Measurements from ENCODE around the gene KMT2C. TPM values are rescaled to one million over a fixed set of nuclear protein-coding genes. Genes with fewer than 3 reads are reported as not detected.

Gene KMT2C
- total RNA-seq, 1 donor from 2014 or later: 99.0 TPM

DNA sequence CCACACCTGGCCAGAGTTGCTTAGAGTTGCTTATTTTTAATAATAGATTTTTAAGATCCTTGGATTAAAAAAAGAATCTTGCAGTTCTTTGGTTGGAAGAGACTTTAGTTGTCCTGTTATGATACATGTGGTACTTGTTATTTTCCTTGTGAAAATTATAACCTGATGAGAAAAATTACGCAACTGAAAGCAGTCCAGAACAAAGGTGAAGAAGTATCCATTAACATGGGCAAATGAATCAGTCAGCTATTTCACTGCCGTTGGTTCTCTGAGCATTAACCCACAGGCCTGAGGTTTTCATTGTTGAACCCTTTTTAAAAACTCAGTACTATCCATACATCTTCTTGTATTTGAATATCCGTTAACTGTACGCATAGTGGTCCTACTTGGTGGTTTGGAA, 342.1 kb downstream of the KMT2C start:
- H3K27ac ChIP-seq: no peak overlapping the region
- no peak for DNase-seq
- H3K4me1 ChIP-seq: no peaks in the 10 kb centered on the region
- intact Hi-C loops (cut with DNase I): no loop called here
- H3K9me3 ChIP-seq: peaks cover 5% of the 10 kb centered on the region
- ATAC-seq: no peak
- TF ChIP-seq CTCF (IDR thresholded peaks at IDR 0.05): no peak
- H3K36me3 ChIP-seq: peaks cover 6% of the 10 kb centered on the region
- H3K4me3 ChIP-seq: no peak overlapping the region
- no peaks in the 10 kb centered on the region for H3K27me3 ChIP-seq

DNA sequence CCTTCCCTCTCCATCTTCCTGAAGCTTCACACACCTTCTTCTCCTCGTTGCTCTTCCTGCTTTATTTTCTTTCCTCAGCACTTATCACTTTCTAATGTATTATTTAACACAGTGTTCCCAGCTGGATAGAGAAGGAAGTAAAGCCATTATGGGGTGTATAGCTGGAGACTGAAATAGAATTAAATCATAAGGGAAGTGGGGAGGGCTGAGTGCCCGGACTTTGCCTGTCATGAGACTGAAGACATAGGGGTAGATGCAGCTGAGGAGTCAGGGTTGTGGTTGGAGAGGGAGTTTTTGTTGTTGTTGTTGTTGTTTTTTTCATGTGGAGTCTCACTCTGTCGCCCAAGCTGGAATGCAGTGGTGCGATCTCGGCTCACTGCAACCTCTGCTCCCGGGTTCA, 345.1 kb downstream of the KMT2C start:
- H3K9me3 ChIP-seq: peaks cover 5% of the 10 kb centered on the region
- ATAC-seq (no peak), DNase-seq (no peak)
- intact Hi-C loops (cut with DNase I): no loop called here
- H3K36me3 ChIP-seq: peaks cover 6% of the 10 kb centered on the region
- H3K4me1 ChIP-seq: no peaks in the 10 kb centered on the region
- H3K4me3 ChIP-seq: no peak overlapping the region
- TF ChIP-seq CTCF (IDR thresholded peaks at IDR 0.05): no peak
- no peaks in the 10 kb centered on the region for H3K27me3 ChIP-seq
- no peak overlapping the region for H3K27ac ChIP-seq

DNA sequence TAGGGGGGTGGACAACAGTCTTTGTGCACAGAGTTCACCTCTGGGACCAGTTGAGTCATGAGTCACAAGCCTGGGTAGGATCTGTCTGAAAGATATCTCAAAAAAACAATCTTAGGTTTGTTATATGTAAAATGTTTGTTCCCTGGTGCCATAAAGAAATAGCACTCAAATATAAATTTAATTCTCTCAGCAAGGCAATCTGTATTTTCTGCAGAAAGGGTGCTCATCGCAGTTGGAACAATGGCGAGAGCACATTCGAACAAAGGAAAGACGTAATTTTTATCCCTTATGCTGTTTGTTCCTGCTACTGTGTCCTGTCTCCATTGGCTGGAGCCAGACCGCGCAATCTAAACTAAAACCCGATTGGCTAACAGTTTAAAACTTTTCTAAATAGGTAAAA, 346.6 kb downstream of the KMT2C start:
- H3K27ac ChIP-seq: no peak overlapping the region
- DNase-seq: no peak
- TF ChIP-seq CTCF (IDR thresholded peaks at IDR 0.05): no peak
- no peak for ATAC-seq
- H3K36me3 ChIP-seq: peaks cover under 1% of the 10 kb centered on the region
- H3K4me3 ChIP-seq: no peak overlapping the region
- intact Hi-C loops (cut with DNase I): no loop called here
- no peaks in the 10 kb centered on the region for H3K4me1 ChIP-seq
- no peaks in the 10 kb centered on the region for H3K27me3 ChIP-seq
- peaks cover 5% of the 10 kb centered on the region for H3K9me3 ChIP-seq

- no peak for DNase-seq
- no peak for TF ChIP-seq CTCF (IDR thresholded peaks at IDR 0.05)
- intact Hi-C loops (cut with DNase I): no loop called here
- H3K27me3 ChIP-seq: no peaks in the 10 kb centered on the region
- ATAC-seq: no peak
- H3K27ac ChIP-seq: no peak overlapping the region
- no peaks in the 10 kb centered on the region for H3K36me3 ChIP-seq
- peaks cover 5% of the 10 kb centered on the region for H3K9me3 ChIP-seq
- no peak overlapping the region for H3K4me3 ChIP-seq
- H3K4me1 ChIP-seq: no peaks in the 10 kb centered on the region
Measured at GRCh38 chr7:152086513-152086912, 349.3 kb downstream of the KMT2C start.

DNA sequence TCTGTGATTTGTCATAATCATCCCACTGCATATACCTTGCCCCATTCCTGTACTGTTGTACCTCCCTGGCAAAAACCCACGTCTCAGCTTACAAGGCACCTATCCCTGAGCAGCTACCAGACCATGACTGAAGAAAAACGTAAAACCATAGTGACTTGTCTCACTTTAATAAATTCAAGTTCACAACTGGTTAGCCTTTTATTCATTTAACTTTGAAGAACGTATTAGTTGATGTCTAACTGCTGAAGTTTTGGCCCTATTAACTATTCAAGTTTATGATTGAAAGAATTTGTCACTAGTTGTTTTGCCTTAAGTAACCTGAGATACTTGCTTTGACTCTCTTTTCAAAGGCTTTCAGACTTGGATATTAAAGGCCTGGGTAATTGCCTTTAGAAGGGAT, 350.7 kb downstream of the KMT2C start:
- no peaks in the 10 kb centered on the region for H3K4me1 ChIP-seq
- intact Hi-C loops (cut with DNase I): no loop called here
- H3K27ac ChIP-seq: no peak overlapping the region
- H3K36me3 ChIP-seq: no peaks in the 10 kb centered on the region
- no peak overlapping the region for H3K4me3 ChIP-seq
- TF ChIP-seq CTCF (IDR thresholded peaks at IDR 0.05): no peak
- H3K9me3 ChIP-seq: peaks cover 5% of the 10 kb centered on the region
- no peaks in the 10 kb centered on the region for H3K27me3 ChIP-seq
- no peak for DNase-seq
- no peak for ATAC-seq

Other genes with a start within 250 kb of the KMT2C start
- 0.46 TPM for gene XRCC2, start 240.1 kb upstream of the KMT2C start, total RNA-seq